ENCODE measurements around the gene FPR2. TPM values are rescaled to one million over a fixed set of nuclear protein-coding genes. Genes with fewer than 3 reads are reported as not detected.
A peak's percentile ranks its signal among the peaks of the same experiment; 100 is the strongest.

The FPR2 gene
- total and polyA plus RNA-seq, 9 of the 15 experiments (the other 6 are each of a cell fraction or from before 2014, with no cell fraction given) = 0.03 to 0.15 (median 0.07) TPM; not detected in 6

DNA sequence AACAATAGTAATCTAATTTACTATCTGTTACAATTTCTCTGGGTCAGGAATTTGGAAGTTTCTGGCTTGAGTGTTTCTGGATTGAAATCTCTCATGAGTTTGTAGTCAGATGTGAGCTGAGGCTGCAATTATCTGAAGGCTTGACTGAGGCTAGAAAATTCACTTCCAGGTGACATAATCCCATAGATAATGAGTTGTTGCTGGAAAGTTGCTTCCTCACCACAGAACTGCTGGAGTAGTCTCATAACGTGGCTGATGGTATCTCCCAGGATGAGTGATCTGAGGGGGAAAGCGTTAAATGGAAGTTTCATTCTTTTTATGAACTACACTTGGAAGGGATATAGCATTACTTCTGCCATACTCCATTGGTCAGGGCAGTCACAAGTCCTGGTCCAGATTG is 18.7 kb downstream of the FPR2 start (continued):
- peak; percentile 32; the same call in 1 of the 2 replicates for TF ChIP-seq ATF3 (IDR thresholded peaks at IDR 0.05)
- TF ChIP-seq ATF3 (CRISPR knock-in tag; conservative IDR thresholded peaks at IDR 0.05) = no peak
- peak; percentile 64; the same call in 1 of the 2 replicates for TF ChIP-seq ATF7 (IDR thresholded peaks at IDR 0.05)
- TF ChIP-seq NR2C2 (CRISPR knock-in tag; IDR thresholded peaks at IDR 0.05) = no peak
- TF ChIP-seq NR2C2 (tag; IDR thresholded peaks at IDR 0.05) = 0 out of 2 replicates have a peak, but pooled peaks have one; percentile 23
- TF ChIP-seq, protein P1, sequence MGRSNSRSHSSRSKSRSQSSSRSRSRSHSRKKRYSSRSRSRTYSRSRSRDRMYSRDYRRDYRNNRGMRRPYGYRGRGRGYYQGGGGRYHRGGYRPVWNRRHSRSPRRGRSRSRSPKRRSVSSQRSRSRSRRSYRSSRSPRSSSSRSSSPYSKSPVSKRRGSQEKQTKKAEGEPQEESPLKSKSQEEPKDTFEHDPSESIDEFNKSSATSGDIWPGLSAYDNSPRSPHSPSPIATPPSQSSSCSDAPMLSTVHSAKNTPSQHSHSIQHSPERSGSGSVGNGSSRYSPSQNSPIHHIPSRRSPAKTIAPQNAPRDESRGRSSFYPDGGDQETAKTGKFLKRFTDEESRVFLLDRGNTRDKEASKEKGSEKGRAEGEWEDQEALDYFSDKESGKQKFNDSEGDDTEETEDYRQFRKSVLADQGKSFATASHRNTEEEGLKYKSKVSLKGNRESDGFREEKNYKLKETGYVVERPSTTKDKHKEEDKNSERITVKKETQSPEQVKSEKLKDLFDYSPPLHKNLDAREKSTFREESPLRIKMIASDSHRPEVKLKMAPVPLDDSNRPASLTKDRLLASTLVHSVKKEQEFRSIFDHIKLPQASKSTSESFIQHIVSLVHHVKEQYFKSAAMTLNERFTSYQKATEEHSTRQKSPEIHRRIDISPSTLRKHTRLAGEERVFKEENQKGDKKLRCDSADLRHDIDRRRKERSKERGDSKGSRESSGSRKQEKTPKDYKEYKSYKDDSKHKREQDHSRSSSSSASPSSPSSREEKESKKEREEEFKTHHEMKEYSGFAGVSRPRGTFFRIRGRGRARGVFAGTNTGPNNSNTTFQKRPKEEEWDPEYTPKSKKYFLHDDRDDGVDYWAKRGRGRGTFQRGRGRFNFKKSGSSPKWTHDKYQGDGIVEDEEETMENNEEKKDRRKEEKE (IDR thresholded peaks at IDR 0.05; ENCODE audit: borderline replicate concordance in 1 of 2, control insufficient read depth in 1 of 2, low read depth in 2 of 2, low read length in 1 of 2) = no peak
- TF ChIP-seq ZNF592 (IDR thresholded peaks at IDR 0.05) = 0 out of 2 replicates have a peak, but pooled peaks have one; percentile 25
- no peak for TF ChIP-seq GABPB1 (CRISPR knock-in tag; IDR thresholded peaks at IDR 0.05)
- peak; percentile 41; the same call in 1 of the 2 replicates for TF ChIP-seq FOSL1 (tag; conservative IDR thresholded peaks at IDR 0.05)

Measured in K562 (cell line).